Uterus (tissue), 4 donors: ENCODE results near the gene ACSBG1. TPM values are rescaled to one million over a fixed set of nuclear protein-coding genes. Genes with fewer than 3 reads are reported as not detected.

Experiments used
- DNase-seq, 2 donors: peaks; one replicate each; pipeline ENCODE4 v3.0.0-alpha.2; 2019 to 2020
- H3K27ac ChIP-seq, 2 donors: fragments of 200-600 bp; sonication (generic); 1 replicate in 1 of 2; 2 replicates in 1 of 2; pipeline ENCODE4 v1.5.1; 2016 to 2018
- H3K27me3 ChIP-seq, 2 donors: fragments of 200-600 bp; sonication (generic); one replicate each; pipeline ENCODE4 v1.5.1; 2018 to 2019; ENCODE audit warnings: control low read depth in 1 of 2
- H3K36me3 ChIP-seq, 2 donors: fragments of 200-600 bp; sonication (generic); one replicate each; pipeline ENCODE4 v1.5.1; 2019; ENCODE audit warnings: control low read depth in 1 of 2
- H3K4me1 ChIP-seq, 2 donors: fragments of 200-600 bp; sonication (generic); one replicate each; pipeline ENCODE4 v1.5.1; 2018 to 2019; ENCODE audit warnings: control low read depth in 1 of 2
- H3K4me3 ChIP-seq, 2 donors: fragments of 200-600 bp; sonication (generic); 1 replicate in 1 of 2; 2 replicates in 1 of 2; pipeline ENCODE4 v1.5.1; 2018 to 2019; ENCODE audit warnings: mild to moderate bottlenecking in 1 of 2
- H3K9me3 ChIP-seq, 2 donors: fragments of 200-600 bp; sonication (generic); one replicate each; pipeline ENCODE4 v1.5.1; 2019; ENCODE audit warnings: control low read depth in 1 of 2
- CTCF ChIP-seq, 4 experiments: fragments of 200-600 bp in 2 of 4; fragments of 450-650 bp in 2 of 4; sonication (generic) in 2 of 4; IDR thresholded peaks; one replicate each; pipeline ENCODE4 v1.5.1; 2016 to 2019; ENCODE audit warnings: antibody characterized with exemption in 4 of 4, mild to moderate bottlenecking in 2 of 4, moderate library complexity in 1 of 4
- POLR2A ChIP-seq, 2 donors: fragments of 450-650 bp; IDR thresholded peaks; one replicate each; pipeline ENCODE4 v1.6.1; 2016; ENCODE audit warnings: antibody characterized with exemption in 2 of 2, mild to moderate bottlenecking in 1 of 2, moderate library complexity in 1 of 2
- intact Hi-C: fragments of 100-400 bp; cut with DNase I; formaldehyde crosslinking; loops from one replicate; pipeline ENCODE4 v1.15.1; 2023; ENCODE audit warnings: low total_unique reads
- total RNA-seq, 4 donors: library from RNA; depleted of rRNA in 3 of 4; stranded (reverse); fragments of >200 nt in 3 of 4; gene quantifications; one replicate each; pipeline versions ENCODE4 v1.1.0 to v1.2.4, GENCODE V29; 2014 to 2023
- donor health status: DM: yes; HTN: yes; CAD: no.

ACSBG1 gene
- total RNA-seq, 4 donors from 2014 or later = 3.5 TPM; not detected in 3

- Histone ChIP-seq H3K27ac (peak overlapping the region; percentile 89 to 96), H3K27me3 (no peaks in the 10 kb centered on the region), H3K9me3 (no peaks in the 10 kb centered on the region), H3K36me3 (no peaks in the 10 kb centered on the region), H3K4me1 (no peaks in the 10 kb centered on the region), H3K4me3 (peak overlapping the region; percentile 72 to 82)
- no peak for DNase-seq
- intact Hi-C loops = no loop called here
- no peak for TF ChIP-seq CTCF (IDR thresholded peaks at IDR 0.05)
- no peak for TF ChIP-seq POLR2A (IDR thresholded peaks at IDR 0.05)
Observed at GRCh38 chr15:78130466-78131294, 103.7 kb downstream of the ACSBG1 start.

- DNase-seq = no peak
- TF ChIP-seq POLR2A (IDR thresholded peaks at IDR 0.05) (no peak), CTCF (IDR thresholded peaks at IDR 0.05) (no peak)
- Histone ChIP-seq H3K9me3 (no peaks in the 10 kb centered on the region), H3K4me1 (no peaks in the 10 kb centered on the region), H3K36me3 (no peaks in the 10 kb centered on the region), H3K27me3 (no peaks in the 10 kb centered on the region), H3K4me3 (no peak overlapping the region), H3K27ac (peak overlapping the region in 1 of 2 donors; percentile 96)
- intact Hi-C loops = no loop called here
Observed at GRCh38 chr15:78129751-78130287, 104.5 kb downstream of the ACSBG1 start.

- intact Hi-C loops = no loop called here
- DNase-seq = no peak
- Histone ChIP-seq H3K36me3 (no peaks in the 10 kb centered on the region), H3K27ac (peak overlapping the region in 1 of 2 donors; percentile 2), H3K27me3 (no peaks in the 10 kb centered on the region), H3K4me1 (no peaks in the 10 kb centered on the region), H3K9me3 (no peaks in the 10 kb centered on the region), H3K4me3 (no peak overlapping the region)
- TF ChIP-seq POLR2A (IDR thresholded peaks at IDR 0.05) (no peak), CTCF (IDR thresholded peaks at IDR 0.05) (no peak)
Observed at GRCh38 chr15:78129077-78129750, 105.2 kb downstream of the ACSBG1 start.

- intact Hi-C loops = no loop called here
- no peaks in the 10 kb centered on the region for H3K36me3 ChIP-seq
- no peaks in the 10 kb centered on the region for H3K4me1 ChIP-seq
- H3K27me3 ChIP-seq = no peaks in the 10 kb centered on the region
- no peak overlapping the region for H3K27ac ChIP-seq
- DNase-seq = no peak
- no peak overlapping the region for H3K4me3 ChIP-seq
- H3K9me3 ChIP-seq = no peaks in the 10 kb centered on the region
- TF ChIP-seq CTCF (IDR thresholded peaks at IDR 0.05) (no peak), POLR2A (IDR thresholded peaks at IDR 0.05) (no peak)
Observed at GRCh38 chr15:78127882-78128281, 106.5 kb downstream of the ACSBG1 start.

- intact Hi-C loops = no loop called here
- no peak overlapping the region for H3K4me3 ChIP-seq
Observed at GRCh38 chr15:78125267-78125666, 109.1 kb downstream of the ACSBG1 start.

More at GRCh38 chr15:78125267-78125666, 109.1 kb downstream of the ACSBG1 start:
- Histone ChIP-seq H3K9me3 (no peaks in the 10 kb centered on the region), H3K36me3 (no peaks in the 10 kb centered on the region), H3K27ac (no peak overlapping the region), H3K4me1 (no peaks in the 10 kb centered on the region), H3K27me3 (no peaks in the 10 kb centered on the region)
- TF ChIP-seq CTCF (IDR thresholded peaks at IDR 0.05) = no peak
- no peak for TF ChIP-seq POLR2A (IDR thresholded peaks at IDR 0.05)
- no peak for DNase-seq
